C4-2B (cell line): ENCODE results near the gene TJP3.

Experiments used
- ZFX ChIP-seq: fragments of 450-650 bp; IDR thresholded peaks from 2 replicates; pipeline ENCODE4 v1.6.1; 2017
- TF ChIP-seq, protein P1 (sequence below): fragments of 450-650 bp; conservative IDR thresholded peaks from 2 replicates; pipeline ENCODE4 v1.5.1; 2017; ENCODE audit warnings: mild to moderate bottlenecking

DNA sequence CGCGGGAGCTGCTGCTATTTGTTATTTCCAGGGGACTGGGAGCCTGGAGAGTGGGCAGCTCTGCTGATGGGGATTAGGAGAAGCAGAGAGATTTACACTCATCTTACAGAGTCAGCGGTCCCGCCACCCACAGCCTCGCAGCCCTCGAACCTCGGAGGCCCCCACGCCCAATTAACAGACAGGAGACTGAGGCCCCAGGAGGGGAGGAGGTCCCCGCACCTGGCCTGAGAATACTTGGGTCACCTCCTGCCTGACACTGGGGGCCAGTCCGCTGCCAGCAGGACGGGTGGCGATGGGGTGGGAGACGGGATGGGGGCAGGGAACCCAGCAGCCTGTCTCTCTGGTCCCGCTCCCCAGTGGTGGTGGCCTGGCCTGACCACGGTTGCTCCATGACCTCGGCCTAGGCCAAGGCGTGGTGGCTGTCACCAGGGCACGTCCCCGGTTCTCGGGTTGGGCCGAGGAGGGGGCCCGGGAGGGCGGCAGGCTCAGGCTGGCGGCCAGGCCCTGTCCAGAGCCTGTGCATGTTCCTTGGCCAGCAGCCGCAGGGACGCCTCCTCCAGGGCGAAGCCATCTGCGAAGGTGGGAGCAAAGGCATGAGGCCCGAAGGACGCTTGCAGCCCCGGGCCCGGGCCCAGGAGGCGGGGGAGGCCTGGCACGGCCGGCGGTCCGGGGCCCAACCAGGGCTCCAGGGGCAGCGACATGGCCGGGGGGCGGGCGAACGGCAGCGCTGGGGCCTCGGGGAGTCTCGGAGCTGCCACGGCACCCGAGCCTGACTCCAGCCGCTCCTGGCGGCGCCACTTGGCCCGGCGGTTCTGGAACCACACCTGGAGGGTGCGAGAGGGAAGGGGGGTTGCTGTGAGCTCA lies 62.2 kb downstream of the TJP3 start:
- TF ChIP-seq, protein P1, sequence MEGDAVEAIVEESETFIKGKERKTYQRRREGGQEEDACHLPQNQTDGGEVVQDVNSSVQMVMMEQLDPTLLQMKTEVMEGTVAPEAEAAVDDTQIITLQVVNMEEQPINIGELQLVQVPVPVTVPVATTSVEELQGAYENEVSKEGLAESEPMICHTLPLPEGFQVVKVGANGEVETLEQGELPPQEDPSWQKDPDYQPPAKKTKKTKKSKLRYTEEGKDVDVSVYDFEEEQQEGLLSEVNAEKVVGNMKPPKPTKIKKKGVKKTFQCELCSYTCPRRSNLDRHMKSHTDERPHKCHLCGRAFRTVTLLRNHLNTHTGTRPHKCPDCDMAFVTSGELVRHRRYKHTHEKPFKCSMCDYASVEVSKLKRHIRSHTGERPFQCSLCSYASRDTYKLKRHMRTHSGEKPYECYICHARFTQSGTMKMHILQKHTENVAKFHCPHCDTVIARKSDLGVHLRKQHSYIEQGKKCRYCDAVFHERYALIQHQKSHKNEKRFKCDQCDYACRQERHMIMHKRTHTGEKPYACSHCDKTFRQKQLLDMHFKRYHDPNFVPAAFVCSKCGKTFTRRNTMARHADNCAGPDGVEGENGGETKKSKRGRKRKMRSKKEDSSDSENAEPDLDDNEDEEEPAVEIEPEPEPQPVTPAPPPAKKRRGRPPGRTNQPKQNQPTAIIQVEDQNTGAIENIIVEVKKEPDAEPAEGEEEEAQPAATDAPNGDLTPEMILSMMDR, result no peak
- no peak for TF ChIP-seq ZFX
